Eye (tissue), 1 donor: ENCODE data around the gene ROCK1.
"Not testable (repeated sequence)": the region's sequence is repeated elsewhere in the genome, so short reads cannot be mapped to it uniquely, and the experiment has no call there.

Experiments used
- DNase-seq: peaks from one replicate; pipeline ENCODE4 v3.0.0-alpha.2; 2015

The ROCK1 gene

DNA sequence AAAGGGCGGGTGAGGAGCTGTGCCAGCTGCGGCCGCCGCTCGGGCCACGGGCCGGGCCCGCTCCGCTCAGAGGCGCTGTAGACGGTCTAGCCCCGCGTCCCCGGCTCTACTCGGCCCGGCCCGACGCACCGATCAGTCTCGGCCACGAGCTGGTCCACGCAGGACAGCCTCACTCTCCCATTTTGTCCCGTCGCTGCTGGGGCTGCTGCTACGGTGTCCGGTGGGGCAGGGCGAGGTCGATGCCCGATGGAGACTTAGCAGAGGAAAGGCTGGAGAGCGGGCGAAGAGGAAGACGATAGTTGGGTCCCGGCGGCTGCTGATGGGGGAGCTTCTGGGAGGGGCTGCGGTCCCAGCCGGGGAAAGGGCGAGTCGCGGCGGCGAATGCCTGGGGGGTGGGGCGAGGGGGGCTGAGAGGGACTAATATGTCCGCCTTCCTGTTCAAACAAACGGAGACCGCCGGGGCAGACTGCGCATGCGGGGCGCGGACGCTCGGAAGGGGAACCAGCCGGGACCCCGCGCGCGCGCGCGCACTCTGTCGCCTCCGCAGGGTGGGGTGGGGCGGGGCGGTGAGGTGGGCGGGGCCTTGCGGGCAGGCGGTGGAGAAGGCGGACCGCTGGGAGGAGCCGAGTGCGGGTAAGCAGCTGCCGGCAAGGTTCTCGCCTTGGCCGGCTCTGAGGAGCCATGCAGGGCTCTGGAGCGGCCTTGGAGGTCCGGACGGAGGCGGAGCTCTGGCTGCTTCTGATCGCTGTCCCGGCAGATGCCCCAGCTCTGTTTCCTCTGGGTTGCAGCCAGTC is at the start of gene ROCK1:
TSS of gene ROCK1 (minus strand) at position 468 of the 794 bp plus-strand sequence. CDS start 903 bp downstream, outside the sequence.
- DNase-seq = peak; percentile 98

GRCh38 chr18:21155443-21155842 is 43.8 kb upstream of the ROCK1 start:
- no peak for DNase-seq

- DNase-seq = no peak
These were observed 34.4 kb upstream of the ROCK1 start for GRCh38 chr18:21146016-21146415.

GRCh38 chr18:21145371-21145770 is 33.8 kb upstream of the ROCK1 start:
- DNase-seq = no peak

- DNase-seq = no peak
These were observed 30.2 kb upstream of the ROCK1 start for GRCh38 chr18:21141668-21142422.

GRCh38 chr18:21137719-21138488 is 26.3 kb upstream of the ROCK1 start:
- not testable (repeated sequence) for DNase-seq

GRCh38 chr18:21134895-21135294 is 23.3 kb upstream of the ROCK1 start:
- DNase-seq = peak; percentile 1

DNA sequence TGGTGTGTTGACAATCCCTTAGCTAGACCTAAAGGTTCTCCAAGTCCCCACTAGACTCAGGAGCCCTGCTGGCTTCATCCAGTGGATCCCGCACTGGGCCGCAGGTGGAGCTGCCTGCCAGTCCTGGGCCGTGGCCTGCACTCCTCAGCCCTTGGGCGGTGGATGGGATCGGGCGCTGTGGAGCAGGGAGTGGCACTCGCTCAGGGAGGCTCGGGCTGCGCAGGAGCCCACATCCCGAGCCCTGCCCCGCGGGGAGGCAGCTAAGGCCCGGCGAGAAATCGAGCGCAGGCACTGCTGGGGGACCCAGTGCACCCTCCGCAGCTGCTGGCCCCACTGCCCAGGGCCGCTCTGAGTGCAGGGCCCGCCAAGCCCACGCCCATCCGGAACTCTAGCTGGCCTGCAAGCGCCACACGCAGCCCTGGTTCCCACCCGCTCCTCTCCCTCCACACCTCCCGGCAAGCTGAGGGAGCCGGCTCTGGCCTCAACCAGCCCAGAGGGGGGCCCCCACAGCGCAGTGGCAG is 20.8 kb upstream of the ROCK1 start:
- DNase-seq = no peak

DNA sequence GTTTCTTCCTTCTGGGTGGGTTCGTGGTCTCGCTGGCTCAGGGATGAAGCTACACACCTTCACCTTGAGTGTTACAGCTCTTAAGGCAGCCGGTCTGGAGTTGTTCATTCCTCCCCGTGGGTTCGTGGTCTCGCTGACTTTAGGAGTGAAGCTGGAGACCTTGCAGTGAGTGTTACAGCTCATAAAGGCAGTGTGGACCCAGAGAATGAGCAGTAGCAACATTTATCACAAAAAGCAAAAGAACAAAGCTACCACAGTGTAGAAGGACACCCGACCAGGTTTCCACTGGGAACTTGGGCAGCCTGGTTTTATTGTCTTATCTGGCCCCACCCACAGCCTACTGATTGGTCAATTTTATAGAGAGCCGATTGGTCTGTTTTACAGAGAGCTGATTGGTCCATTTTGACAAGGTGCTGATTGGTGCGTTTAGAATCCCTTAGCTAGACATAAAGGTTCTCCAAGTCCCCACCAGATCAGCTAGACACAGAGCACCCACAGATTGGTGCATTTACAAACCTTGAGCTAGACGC is 20.1 kb upstream of the ROCK1 start:
- no peak for DNase-seq

GRCh38 chr18:21129566-21130216 is 18.1 kb upstream of the ROCK1 start:
- DNase-seq = no peak

- no peak for DNase-seq
These were observed 11.8 kb upstream of the ROCK1 start for GRCh38 chr18:21123290-21123926.

- no peak for DNase-seq
These were observed 7.2 kb upstream of the ROCK1 start for GRCh38 chr18:21118806-21119205.

DNA sequence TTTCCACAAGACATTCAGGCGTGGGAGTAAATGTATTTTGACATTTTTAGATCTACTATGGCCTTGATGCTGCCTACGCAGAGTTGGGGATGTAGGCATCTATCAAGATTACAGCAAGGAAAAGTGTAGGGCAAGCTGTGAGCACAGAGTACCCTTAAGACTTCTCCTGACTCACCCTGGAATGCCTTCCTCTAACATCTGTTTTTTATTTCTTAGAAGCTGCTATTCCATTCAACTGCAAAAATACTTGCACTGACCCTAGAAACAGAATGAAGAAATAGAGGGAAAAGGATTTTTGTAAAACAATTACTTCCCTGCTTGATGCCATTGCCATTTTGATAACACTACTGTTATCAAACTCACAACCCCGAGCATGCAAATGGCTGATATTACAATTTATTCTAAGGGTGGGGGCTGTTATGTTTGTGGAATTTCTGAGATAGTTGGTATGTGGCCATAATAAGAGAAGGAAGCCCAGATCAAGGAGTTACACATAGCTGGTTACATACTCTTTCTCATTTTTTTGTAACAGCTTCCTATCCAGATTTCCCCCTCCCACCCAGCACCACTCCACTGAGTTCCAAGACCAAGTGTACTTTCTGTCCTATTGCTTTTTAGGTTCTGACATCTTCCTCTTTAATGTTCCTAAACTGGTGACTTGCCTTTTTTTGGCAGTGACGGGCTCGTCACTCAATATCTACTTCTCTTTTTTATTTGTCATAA is 6.0 kb upstream of the ROCK1 start:
- peak; percentile 30 for DNase-seq

DNA sequence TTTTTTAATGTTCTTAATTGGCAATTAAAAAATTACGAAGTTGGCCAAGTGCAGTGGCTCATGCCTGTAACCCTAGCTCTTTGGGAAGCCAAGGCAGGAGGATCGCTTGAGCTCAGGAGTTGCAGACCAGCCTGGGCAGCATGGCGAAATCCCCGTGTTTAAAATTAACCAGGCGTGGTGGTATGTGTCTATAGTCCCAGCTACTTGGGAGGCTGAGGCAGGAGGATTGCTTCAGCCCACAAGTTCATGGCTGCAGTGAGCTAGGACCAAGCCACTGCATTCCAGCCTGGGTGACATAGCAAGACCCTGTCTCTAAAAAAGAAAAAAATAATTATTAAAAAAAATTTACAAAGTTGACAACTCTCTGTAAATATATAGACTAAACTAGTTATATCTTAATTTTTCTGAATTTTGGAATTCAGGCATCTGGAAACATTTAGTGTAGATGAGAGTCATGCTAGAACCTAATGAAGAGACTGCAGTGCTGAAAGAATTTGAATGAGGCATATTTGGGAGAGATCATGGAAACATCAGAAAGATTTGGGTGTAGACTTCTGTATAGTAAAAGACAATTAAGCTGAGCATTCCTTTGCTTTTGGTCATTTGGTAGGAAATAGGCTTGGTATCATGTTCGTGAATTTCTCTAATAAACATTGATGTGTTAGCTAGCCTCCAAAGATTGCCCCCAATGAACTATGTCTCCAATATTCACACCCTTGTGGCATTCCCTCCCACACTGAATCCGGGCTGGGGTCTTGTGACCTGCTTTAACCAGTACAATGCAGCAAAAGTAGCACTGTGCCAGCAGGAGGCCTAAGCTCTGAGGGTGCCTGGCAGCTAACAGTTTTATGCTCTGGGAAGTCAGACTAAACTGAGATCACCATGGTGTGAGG is 4.2 kb upstream of the ROCK1 start:
- peak; percentile 11 for DNase-seq

- no peak for DNase-seq
These were observed 1.0 kb upstream of the ROCK1 start for GRCh38 chr18:21112543-21113105.

GRCh38 chr18:21112140-21112473 is 494 bp upstream of the ROCK1 start:
- DNase-seq = no peak

GRCh38 chr18:21110713-21111345 is 784 bp downstream of the ROCK1 start:
- peak; percentile 77 for DNase-seq

DNA sequence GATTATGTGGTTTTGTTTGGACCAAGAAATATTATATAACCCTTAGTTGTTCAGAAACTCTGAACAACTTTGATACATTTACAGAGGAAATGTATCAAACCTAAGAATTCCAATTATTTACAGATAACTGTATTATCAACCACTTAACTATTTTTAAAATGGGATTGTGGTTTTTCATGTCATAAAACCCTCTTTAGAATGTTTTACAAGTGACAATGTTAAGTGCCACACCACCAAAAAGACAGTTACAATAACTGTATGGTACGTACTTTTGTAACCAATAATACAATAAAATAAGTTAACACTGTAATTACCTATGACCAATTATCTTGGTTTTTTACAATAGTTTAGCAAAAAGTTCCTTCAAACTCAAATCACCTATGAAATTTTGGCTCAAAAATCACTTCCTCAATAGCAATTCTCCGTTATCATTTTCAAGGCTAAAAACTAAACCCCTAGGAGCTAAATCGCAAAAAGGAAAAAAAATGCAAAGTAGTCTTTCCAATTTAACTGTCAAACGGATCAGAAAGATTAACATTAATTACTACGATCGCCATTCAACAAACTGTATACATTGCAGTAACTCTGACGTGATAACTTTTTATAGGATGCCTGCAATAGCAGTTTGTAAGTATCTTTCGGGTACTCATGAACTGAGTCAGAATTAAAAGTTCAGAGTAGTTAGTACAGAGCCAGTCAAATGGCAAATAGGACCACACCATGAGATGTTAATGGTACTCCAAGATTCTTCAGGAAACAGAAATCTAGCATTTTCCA is 1.5 kb downstream of the ROCK1 start:
- DNase-seq = no peak
